Stimulated activated CD4-positive, alpha-beta T cell treated with anti-CD3 and anti-CD28 coated beads, Interleukin-12 subunit alpha, Interleukin-12 subunit beta, amount 100 ng/mL, for 4 hours (primary cell): Measurements from ENCODE around the gene POP5.
A peak's percentile ranks its signal among the peaks of the same experiment; 100 is the strongest.
"Not testable (repeated sequence)": the region's sequence is repeated elsewhere in the genome, so short reads cannot be mapped to it uniquely, and the experiment has no call there.

Experiments
- DNase-seq: peaks from one replicate; pipeline ENCODE4 v3.0.0-alpha.2; 2020

POP5 gene

GRCh38 chr12:120580787-120581723, at the start of gene POP5:
POP5 (minus strand) TSS chr12:120581402; CDS start chr12:120581362, 40 bp downstream.
- DNase-seq, result peak; percentile 87

- DNase-seq, result no peak
Observed at GRCh38 chr12:120630104-120630892, 49.1 kb upstream of the POP5 start.

DNA sequence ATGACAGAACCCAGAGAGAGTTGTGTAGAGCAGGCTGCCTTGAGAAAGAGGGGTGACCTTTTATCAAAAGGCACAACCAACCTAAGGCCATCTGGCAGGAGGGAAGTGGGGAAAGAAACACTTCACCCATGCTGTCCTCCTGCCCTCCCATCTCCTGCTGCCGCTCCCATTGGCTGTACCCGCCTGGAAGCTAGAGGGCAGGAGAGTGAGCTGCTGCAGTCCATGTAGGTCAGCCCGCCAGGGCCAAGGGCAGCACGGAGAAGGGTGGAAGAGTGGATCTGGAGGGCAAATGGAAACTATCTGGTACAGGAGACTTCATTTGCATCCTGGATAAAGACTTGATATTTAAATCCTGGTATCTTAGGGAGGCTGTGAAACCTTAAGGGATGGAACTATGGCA, 47.7 kb upstream of the POP5 start:
- DNase-seq, result no peak

DNA sequence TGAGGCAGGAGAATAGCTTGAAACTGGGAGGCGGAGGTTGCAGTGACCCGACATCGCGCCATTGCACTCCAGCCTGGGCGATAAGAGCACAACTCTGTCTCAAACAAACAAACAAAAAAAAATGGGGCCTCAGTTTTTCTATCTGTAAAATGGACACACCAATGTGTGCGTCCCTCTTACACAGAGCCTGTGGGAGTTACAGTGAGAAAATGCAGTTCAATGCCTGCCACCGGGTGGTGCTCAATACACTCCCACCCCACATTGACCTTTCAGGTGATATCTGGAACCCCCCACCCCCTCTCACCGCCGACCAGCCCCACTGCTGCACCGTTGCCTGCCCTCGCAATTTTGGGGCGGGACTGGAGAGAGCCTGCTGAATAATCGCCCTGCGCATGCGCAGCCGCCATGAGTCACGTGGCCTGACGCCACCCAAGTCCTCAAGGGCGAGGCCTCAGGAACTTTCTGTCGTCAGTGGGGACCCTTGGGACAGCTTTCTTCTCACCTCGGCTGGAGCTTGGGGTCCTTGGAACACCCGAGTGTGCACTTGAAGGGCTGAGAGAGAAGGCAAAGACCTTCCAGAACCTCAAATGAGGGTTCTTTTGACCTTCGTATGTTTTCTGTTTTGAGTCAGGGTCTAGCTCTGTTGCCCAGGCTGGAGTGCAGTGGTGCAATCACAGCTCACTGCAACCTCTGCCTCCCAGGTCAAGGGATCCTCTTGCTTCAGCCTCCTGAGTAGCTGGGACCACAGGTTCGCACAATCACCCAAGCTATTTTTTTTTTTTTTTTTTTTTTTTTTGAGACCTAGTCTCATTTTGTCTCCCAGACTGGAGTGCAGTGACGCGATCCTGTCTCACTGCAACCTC, 44.6 kb upstream of the POP5 start:
- DNase-seq, result no peak

- no peak for DNase-seq
Observed at GRCh38 chr12:120620624-120621023, 39.4 kb upstream of the POP5 start.

DNA sequence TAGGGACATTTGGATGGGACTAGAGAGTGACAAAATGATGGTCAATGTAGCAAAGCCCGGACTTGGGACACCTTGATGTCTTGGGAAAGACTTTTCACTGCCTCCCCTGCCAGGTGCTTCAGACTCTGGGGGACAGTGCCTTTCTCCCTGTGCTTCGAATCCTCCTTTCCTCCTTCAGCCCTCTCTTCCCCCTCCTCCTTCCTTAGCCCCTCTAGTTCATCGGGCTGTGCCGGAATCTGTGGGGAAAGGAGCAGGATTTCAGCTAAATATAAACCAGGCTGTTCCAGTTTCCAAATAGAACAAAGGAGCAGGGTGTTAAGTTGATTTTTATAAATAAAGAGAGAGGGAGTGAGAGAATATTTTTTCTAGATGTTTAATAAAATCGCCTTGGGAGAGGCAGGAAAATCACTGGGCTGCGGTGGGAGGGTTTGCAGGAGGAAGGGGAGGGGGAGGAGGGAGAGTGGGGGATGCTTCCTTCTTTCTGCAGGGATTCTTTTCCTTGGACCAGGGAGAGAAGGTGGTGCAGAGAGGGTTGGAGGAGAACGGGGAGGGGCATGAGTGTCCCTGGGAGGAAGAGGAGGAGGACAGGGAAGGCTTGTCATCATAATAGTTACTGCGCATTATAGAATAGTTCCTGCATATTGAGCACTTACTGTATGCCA, 37.9 kb upstream of the POP5 start:
- no peak for DNase-seq

DNA sequence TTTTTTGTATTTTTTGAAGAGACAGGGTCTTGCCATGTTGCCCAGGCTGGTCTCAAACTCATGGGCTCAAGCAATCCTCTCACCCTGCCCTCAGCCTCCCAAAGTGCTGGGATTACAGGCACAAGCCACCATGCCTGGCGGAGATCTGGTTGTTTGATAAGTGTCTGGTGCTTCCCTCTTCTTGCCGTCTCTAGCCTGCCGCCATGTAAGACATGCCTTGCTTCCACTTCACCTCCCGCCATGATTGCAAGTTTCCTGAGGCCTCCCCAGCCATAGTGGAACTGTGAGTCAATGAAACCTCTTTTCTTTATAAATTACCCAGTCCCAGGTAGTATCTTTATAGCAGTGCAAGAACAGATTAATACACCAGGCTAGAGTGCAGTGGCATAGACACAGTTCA, 36.6 kb upstream of the POP5 start:
- not testable (repeated sequence) for DNase-seq

GRCh38 chr12:120617193-120617592, 36.0 kb upstream of the POP5 start:
- not testable (repeated sequence) for DNase-seq

DNA sequence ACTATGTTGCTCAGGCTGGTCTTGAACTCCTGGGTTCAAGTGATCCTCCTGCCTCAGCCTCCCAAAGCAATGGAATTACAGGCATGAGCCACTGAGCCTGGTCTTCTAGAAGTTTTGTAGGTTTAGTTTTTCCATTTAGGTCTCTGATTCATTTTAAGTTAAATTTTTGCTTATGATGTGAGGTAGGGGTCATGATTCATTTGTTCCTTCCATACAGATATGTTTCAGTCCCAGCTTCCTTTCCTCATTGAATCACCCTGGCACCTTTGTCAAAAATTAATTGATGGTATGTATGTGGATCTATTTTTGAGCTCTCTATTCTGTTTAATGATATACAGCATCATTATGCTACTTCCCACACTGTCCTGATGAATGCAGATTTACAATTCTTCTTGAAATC, 33.6 kb upstream of the POP5 start:
- DNase-seq, result peak; percentile 2

GRCh38 chr12:120611534-120611933, 30.3 kb upstream of the POP5 start:
- DNase-seq, result not testable (repeated sequence)

- no peak for DNase-seq
Observed at GRCh38 chr12:120610560-120610959, 29.4 kb upstream of the POP5 start.

GRCh38 chr12:120602416-120602815, 21.2 kb upstream of the POP5 start:
- not testable (repeated sequence) for DNase-seq

- DNase-seq, result no peak
Observed at GRCh38 chr12:120599672-120600552, 18.7 kb upstream of the POP5 start.

DNA sequence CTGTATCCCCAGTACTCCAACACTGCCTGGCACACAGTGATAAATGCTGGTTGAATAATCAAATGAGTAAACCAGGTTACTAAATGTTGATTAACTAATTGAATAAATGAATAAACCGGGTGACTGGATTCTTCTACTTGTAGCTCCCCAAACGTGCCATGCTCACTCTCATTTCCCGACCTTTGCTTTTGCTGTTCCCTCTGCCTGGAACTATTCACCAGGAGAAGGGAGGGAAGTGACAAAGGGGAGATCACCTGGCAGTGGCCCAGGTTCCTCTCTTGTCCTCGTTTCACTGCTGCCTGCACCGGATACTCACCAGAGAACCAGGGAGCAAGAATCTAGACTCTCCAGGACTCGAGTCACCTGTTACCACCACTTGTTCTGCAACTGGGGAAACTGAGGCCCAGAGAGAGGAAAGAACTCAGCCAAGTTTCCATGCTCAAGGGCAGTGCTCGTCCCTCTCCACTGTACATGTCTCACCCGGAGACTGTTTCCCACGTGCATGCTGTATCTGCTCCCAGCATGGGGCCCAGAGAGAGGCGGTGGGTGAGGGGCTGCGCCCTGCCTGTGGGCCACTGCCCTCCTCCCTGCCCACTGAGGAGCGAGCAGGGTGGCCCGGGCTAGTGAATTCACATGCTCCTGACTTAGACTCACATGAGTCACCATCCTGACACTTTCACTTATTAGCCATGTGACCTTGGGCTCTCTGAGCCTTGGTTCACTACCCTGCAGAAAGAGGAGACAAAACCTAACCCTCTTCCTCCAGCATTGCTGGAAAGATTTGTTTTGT, 17.7 kb upstream of the POP5 start:
- no peak for DNase-seq

DNA sequence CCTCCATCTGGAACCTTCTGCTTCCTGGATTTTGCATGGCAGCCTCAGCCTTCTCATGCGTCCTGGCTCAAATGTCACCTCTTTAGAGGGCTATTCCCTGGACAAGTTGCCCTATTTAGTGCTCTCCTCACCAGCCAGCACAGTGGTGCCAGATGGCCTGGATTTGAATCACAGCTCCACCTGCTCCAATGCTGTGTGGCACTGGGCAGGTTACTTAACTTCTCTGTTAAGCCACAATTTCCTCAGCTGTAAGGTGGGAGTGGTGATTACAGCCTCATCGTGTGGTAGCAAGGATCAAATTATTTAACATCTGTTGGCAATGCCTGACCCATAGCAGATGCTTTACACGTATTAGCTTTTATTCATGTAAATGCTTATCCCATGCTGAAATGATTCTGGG, 16.7 kb upstream of the POP5 start:
- DNase-seq, result no peak

- DNase-seq, result no peak
Observed at GRCh38 chr12:120596901-120597300, 15.7 kb upstream of the POP5 start.

DNA sequence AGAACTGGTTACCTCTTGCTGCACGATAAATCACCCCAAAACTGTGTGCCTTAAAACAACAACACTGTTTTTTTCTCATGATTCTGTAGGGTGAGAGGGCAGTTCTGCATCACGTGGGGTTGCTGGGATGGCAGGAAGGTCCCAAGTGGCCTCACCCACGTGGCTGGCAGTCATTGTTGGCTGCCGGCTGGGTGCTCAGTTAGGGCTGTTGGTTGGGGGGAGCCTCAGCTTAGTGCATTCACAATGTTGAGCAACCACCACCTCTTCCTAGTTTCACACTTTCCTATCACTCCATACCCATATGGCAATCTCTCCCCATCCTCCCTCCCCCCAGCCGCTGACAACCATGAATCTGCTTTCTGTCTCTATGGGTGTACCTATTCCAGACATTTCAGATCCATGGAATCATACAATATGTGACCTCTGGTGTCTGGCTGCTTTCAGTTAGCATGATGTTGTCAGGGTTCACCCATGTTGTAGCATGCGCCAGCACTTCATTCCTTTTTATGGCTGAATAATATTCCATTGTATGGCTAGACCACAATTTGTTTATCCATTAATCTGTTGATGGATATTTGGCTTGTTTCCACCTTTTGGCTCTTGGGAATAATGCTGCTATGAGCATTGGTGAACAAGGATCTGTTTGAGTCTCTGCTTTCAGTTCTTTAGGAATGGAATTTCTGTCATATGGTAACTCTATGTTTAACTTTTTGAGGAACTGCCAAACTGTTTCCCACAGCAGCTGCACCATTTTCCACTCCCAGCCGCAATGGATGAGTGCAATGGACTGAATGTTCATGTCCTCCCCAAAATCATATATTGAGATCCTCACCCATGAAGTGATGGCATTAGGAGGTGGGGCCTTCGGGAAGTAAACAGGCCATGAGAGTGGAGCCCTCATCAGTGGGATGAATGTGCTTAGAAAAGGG, 11.2 kb upstream of the POP5 start:
- DNase-seq, result no peak

- DNase-seq, result no peak
Observed at GRCh38 chr12:120590741-120591407, 9.7 kb upstream of the POP5 start.
